ENCODE results near the gene PLCH2. TPM values are rescaled to one million over a fixed set of nuclear protein-coding genes. Genes with fewer than 3 reads are reported as not detected.

PLCH2 gene
- total RNA-seq, 1 donor from 2014 or later: 61.4 TPM

DNA sequence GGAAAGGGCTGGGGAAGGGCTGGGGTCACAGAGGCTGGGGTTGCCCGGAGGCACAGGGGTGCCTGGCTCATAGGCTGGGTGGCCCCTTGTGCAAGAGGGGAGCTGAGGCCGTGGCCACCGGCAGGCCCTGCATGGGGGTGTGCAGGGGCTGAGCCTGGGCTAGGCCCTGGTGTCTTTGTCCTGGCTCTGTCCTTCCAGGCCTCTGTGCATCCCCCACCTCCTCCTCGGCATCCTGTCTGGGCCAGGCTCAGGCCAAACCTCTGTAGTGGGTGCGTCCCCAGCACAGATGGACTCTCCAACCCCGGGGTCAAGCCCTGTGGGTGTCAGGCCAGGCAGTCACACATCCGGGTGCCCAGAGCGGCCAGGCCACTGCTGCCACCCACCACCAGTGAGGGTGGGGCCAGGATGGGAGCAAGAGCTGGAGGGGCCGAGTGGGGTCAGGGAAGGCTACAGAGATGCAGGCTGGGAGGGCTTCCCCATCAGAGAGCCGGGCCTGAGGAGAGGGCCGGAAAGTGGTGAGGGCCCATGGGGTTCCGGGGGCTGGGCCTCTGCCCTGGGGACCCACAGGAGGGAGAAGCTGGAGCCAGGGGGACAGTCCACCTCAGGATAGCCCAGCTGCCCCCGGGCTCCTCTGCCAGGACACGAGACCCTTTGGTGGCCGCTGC is 30.9 kb downstream of the PLCH2 start:
- peaks cover 3% of the 10 kb centered on the region for H3K27me3 Mint-ChIP-seq (ENCODE audit: unreplicated experiment)

GRCh38 chr1:2507744-2508155 is 31.7 kb downstream of the PLCH2 start:
- peaks cover 2% of the 10 kb centered on the region for H3K9me3 Mint-ChIP-seq (ENCODE audit: unreplicated experiment)
- H3K4me3 Mint-ChIP-seq (ENCODE audit: unreplicated experiment): no peak overlapping the region
- H3K27ac Mint-ChIP-seq (ENCODE audit: unreplicated experiment): no peak overlapping the region
- TF ChIP-seq, protein P1, sequence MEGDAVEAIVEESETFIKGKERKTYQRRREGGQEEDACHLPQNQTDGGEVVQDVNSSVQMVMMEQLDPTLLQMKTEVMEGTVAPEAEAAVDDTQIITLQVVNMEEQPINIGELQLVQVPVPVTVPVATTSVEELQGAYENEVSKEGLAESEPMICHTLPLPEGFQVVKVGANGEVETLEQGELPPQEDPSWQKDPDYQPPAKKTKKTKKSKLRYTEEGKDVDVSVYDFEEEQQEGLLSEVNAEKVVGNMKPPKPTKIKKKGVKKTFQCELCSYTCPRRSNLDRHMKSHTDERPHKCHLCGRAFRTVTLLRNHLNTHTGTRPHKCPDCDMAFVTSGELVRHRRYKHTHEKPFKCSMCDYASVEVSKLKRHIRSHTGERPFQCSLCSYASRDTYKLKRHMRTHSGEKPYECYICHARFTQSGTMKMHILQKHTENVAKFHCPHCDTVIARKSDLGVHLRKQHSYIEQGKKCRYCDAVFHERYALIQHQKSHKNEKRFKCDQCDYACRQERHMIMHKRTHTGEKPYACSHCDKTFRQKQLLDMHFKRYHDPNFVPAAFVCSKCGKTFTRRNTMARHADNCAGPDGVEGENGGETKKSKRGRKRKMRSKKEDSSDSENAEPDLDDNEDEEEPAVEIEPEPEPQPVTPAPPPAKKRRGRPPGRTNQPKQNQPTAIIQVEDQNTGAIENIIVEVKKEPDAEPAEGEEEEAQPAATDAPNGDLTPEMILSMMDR (IDR thresholded peaks at IDR 0.05; ENCODE audit: partially characterized antibody, unreplicated experiment): no peak
- H3K36me3 Mint-ChIP-seq (ENCODE audit: unreplicated experiment): no peaks in the 10 kb centered on the region
- DNase-seq: no peak
- H3K4me1 Mint-ChIP-seq (ENCODE audit: low read depth, unreplicated experiment): peaks cover 2% of the 10 kb centered on the region
- H3K27me3 Mint-ChIP-seq (ENCODE audit: unreplicated experiment): peaks cover 3% of the 10 kb centered on the region

More for the DNA sequence above, 30.9 kb downstream of the PLCH2 start:
- H3K9me3 Mint-ChIP-seq (ENCODE audit: unreplicated experiment): peaks cover 2% of the 10 kb centered on the region
- DNase-seq: no peak
- no peaks in the 10 kb centered on the region for H3K36me3 Mint-ChIP-seq (ENCODE audit: unreplicated experiment)
- no peak overlapping the region for H3K27ac Mint-ChIP-seq (ENCODE audit: unreplicated experiment)
- TF ChIP-seq, protein P1 (IDR thresholded peaks at IDR 0.05; ENCODE audit: partially characterized antibody, unreplicated experiment): no peak
- H3K4me1 Mint-ChIP-seq (ENCODE audit: low read depth, unreplicated experiment): peaks cover 2% of the 10 kb centered on the region
- H3K4me3 Mint-ChIP-seq (ENCODE audit: unreplicated experiment): no peak overlapping the region

GRCh38 chr1:2508180-2508579 is 32.1 kb downstream of the PLCH2 start:
- H3K27ac Mint-ChIP-seq (ENCODE audit: unreplicated experiment): no peak overlapping the region
- no peak overlapping the region for H3K4me3 Mint-ChIP-seq (ENCODE audit: unreplicated experiment)
- peaks cover 2% of the 10 kb centered on the region for H3K9me3 Mint-ChIP-seq (ENCODE audit: unreplicated experiment)
- H3K27me3 Mint-ChIP-seq (ENCODE audit: unreplicated experiment): peaks cover 3% of the 10 kb centered on the region
- H3K4me1 Mint-ChIP-seq (ENCODE audit: low read depth, unreplicated experiment): peaks cover 2% of the 10 kb centered on the region
- TF ChIP-seq, protein P1 (IDR thresholded peaks at IDR 0.05; ENCODE audit: partially characterized antibody, unreplicated experiment): no peak
- no peak for DNase-seq
- H3K36me3 Mint-ChIP-seq (ENCODE audit: unreplicated experiment): no peaks in the 10 kb centered on the region

DNA sequence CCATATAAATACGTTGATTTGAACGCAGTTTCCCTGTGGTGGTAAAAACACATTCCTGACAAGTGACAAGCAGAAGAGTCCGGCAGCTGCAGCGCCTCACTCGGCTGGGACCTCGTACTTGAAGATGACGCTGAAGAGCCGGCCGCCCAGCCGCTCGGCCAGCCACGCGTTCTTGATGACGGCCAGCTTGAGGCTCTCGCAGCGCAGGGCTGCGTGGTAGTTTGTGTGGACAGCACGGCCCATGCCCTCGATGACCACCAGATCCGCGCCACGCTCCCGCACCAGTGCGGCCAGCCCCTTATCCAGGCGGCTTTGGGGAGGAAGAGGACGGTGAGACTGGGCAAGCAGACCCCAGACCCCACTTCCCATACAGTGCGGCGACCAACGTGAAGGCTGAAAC is 32.7 kb downstream of the PLCH2 start:
- TF ChIP-seq, protein P1 (IDR thresholded peaks at IDR 0.05; ENCODE audit: partially characterized antibody, unreplicated experiment): no peak
- peaks cover 2% of the 10 kb centered on the region for H3K9me3 Mint-ChIP-seq (ENCODE audit: unreplicated experiment)
- H3K27ac Mint-ChIP-seq (ENCODE audit: unreplicated experiment): no peak overlapping the region
- H3K36me3 Mint-ChIP-seq (ENCODE audit: unreplicated experiment): no peaks in the 10 kb centered on the region
- peaks cover 3% of the 10 kb centered on the region for H3K27me3 Mint-ChIP-seq (ENCODE audit: unreplicated experiment)
- peaks cover 2% of the 10 kb centered on the region for H3K4me1 Mint-ChIP-seq (ENCODE audit: low read depth, unreplicated experiment)
- no peak for DNase-seq
- no peak overlapping the region for H3K4me3 Mint-ChIP-seq (ENCODE audit: unreplicated experiment)

- TF ChIP-seq, protein P1 (IDR thresholded peaks at IDR 0.05; ENCODE audit: partially characterized antibody, unreplicated experiment): no peak
- H3K4me1 Mint-ChIP-seq (ENCODE audit: low read depth, unreplicated experiment): peaks cover 2% of the 10 kb centered on the region
- H3K9me3 Mint-ChIP-seq (ENCODE audit: unreplicated experiment): peaks cover 2% of the 10 kb centered on the region
- H3K36me3 Mint-ChIP-seq (ENCODE audit: unreplicated experiment): no peaks in the 10 kb centered on the region
- no peak overlapping the region for H3K4me3 Mint-ChIP-seq (ENCODE audit: unreplicated experiment)
- no peak for DNase-seq
- peaks cover 2% of the 10 kb centered on the region for H3K27me3 Mint-ChIP-seq (ENCODE audit: unreplicated experiment)
- H3K27ac Mint-ChIP-seq (ENCODE audit: unreplicated experiment): no peak overlapping the region
These were observed 33.5 kb downstream of the PLCH2 start for GRCh38 chr1:2509589-2509988.
